ENCODE data around the gene CDCA8. TPM values are rescaled to one million over a fixed set of nuclear protein-coding genes. Genes with fewer than 3 reads are reported as not detected.

Gene CDCA8
- total and polyA plus RNA-seq, 2 experiments from 2014 or later, result 31.6 to 37.9 TPM

DNA sequence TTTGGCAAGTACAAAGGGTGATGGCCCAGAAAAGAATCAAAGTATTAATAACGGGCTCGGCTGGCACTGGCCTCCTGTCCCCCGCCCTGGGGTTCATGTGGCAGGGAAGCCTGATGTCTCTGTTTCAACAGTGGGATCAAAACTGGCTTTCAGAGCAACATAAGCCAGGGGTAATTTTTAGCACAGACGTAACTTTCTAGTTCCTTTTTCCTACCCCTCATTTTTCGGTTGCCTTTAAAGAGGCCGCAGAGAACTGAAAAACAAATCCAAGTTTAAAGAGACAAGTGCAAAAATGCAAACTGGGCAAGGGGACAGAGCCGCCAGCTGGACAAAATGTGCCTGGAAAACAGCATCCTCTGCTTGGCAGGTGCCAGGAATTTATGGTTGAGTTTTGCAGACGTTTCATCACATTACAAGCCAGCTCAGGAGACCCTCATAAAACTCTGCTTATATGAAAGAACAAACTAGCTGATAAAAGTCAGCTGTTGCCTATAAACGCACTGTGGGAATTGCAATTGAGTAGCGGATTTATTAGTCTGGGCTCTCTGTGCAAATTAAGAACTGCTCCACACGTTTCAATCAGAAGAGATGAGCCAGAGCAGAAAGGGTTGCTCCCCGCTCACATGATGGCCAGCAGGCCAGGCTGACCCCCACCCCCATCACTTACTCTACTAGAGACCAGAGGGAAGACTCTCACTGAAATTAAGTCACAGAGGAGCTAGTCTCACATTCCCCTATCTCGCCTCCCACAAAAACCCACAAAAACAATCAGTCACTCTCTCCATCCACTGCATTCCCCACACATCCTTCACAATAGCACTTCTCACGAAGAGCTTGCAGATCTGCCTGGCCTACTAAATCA, 15.8 kb upstream of the CDCA8 start (continued):
- TF ChIP-seq, protein P1, sequence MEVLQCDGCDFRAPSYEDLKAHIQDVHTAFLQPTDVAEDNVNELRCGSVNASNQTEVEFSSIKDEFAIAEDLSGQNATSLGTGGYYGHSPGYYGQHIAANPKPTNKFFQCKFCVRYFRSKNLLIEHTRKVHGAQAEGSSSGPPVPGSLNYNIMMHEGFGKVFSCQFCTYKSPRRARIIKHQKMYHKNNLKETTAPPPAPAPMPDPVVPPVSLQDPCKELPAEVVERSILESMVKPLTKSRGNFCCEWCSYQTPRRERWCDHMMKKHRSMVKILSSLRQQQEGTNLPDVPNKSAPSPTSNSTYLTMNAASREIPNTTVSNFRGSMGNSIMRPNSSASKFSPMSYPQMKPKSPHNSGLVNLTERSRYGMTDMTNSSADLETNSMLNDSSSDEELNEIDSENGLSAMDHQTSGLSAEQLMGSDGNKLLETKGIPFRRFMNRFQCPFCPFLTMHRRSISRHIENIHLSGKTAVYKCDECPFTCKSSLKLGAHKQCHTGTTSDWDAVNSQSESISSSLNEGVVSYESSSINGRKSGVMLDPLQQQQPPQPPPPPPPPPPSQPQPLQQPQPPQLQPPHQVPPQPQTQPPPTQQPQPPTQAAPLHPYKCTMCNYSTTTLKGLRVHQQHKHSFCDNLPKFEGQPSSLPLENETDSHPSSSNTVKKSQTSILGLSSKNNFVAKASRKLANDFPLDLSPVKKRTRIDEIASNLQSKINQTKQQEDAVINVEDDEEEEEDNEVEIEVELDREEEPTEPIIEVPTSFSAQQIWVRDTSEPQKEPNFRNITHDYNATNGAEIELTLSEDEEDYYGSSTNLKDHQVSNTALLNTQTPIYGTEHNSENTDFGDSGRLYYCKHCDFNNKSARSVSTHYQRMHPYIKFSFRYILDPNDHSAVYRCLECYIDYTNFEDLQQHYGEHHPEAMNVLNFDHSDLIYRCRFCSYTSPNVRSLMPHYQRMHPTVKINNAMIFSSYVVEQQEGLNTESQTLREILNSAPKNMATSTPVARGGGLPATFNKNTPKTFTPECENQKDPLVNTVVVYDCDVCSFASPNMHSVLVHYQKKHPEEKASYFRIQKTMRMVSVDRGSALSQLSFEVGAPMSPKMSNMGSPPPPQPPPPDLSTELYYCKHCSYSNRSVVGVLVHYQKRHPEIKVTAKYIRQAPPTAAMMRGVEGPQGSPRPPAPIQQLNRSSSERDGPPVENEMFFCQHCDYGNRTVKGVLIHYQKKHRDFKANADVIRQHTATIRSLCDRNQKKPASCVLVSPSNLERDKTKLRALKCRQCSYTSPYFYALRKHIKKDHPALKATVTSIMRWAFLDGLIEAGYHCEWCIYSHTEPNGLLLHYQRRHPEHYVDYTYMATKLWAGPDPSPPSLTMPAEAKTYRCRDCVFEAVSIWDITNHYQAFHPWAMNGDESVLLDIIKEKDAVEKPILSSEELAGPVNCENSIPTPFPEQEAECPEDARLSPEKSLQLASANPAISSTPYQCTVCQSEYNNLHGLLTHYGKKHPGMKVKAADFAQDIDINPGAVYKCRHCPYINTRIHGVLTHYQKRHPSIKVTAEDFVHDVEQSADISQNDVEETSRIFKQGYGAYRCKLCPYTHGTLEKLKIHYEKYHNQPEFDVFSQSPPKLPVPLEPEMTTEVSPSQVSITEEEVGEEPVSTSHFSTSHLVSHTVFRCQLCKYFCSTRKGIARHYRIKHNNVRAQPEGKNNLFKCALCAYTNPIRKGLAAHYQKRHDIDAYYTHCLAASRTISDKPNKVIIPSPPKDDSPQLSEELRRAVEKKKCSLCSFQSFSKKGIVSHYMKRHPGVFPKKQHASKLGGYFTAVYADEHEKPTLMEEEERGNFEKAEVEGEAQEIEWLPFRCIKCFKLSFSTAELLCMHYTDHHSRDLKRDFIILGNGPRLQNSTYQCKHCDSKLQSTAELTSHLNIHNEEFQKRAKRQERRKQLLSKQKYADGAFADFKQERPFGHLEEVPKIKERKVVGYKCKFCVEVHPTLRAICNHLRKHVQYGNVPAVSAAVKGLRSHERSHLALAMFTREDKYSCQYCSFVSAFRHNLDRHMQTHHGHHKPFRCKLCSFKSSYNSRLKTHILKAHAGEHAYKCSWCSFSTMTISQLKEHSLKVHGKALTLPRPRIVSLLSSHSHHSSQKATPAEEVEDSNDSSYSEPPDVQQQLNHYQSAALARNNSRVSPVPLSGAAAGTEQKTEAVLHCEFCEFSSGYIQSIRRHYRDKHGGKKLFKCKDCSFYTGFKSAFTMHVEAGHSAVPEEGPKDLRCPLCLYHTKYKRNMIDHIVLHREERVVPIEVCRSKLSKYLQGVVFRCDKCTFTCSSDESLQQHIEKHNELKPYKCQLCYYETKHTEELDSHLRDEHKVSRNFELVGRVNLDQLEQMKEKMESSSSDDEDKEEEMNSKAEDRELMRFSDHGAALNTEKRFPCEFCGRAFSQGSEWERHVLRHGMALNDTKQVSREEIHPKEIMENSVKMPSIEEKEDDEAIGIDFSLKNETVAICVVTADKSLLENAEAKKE (CRISPR knock-in tag; IDR thresholded peaks at IDR 0.05), result no peak
- TF ChIP-seq EZH2phosphoT487 (IDR thresholded peaks at IDR 0.05; ENCODE audit: unreplicated experiment) (no peak), ZNF331 (CRISPR knock-in tag; IDR thresholded peaks at IDR 0.05; ENCODE audit: low read depth) (no peak), JUNB (IDR thresholded peaks at IDR 0.05; ENCODE audit: unreplicated experiment) (no peak), NANOG (IDR thresholded peaks at IDR 0.05; ENCODE audit: borderline replicate concordance) (no peak)
- TF ChIP-seq, protein P2, sequence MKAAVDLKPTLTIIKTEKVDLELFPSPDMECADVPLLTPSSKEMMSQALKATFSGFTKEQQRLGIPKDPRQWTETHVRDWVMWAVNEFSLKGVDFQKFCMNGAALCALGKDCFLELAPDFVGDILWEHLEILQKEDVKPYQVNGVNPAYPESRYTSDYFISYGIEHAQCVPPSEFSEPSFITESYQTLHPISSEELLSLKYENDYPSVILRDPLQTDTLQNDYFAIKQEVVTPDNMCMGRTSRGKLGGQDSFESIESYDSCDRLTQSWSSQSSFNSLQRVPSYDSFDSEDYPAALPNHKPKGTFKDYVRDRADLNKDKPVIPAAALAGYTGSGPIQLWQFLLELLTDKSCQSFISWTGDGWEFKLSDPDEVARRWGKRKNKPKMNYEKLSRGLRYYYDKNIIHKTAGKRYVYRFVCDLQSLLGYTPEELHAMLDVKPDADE (IDR thresholded peaks at IDR 0.05), result no peak
- TF ChIP-seq, protein P3, sequence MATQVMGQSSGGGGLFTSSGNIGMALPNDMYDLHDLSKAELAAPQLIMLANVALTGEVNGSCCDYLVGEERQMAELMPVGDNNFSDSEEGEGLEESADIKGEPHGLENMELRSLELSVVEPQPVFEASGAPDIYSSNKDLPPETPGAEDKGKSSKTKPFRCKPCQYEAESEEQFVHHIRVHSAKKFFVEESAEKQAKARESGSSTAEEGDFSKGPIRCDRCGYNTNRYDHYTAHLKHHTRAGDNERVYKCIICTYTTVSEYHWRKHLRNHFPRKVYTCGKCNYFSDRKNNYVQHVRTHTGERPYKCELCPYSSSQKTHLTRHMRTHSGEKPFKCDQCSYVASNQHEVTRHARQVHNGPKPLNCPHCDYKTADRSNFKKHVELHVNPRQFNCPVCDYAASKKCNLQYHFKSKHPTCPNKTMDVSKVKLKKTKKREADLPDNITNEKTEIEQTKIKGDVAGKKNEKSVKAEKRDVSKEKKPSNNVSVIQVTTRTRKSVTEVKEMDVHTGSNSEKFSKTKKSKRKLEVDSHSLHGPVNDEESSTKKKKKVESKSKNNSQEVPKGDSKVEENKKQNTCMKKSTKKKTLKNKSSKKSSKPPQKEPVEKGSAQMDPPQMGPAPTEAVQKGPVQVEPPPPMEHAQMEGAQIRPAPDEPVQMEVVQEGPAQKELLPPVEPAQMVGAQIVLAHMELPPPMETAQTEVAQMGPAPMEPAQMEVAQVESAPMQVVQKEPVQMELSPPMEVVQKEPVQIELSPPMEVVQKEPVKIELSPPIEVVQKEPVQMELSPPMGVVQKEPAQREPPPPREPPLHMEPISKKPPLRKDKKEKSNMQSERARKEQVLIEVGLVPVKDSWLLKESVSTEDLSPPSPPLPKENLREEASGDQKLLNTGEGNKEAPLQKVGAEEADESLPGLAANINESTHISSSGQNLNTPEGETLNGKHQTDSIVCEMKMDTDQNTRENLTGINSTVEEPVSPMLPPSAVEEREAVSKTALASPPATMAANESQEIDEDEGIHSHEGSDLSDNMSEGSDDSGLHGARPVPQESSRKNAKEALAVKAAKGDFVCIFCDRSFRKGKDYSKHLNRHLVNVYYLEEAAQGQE (IDR thresholded peaks at IDR 0.05; ENCODE audit: unreplicated experiment), result no peak
